Thyroid gland (tissue), 4 donors: ENCODE results near the gene BCS1L.

ENCODE experiments used
- CTCF ChIP-seq, 6 experiments: fragments of 200-600 bp in 3 of 6; fragments of 450-650 bp in 3 of 6; sonication (generic) in 3 of 6; IDR thresholded peaks; one replicate each; pipeline ENCODE4 v1.5.1; 2016 to 2019; ENCODE audit warnings: antibody characterized with exemption in 6 of 6, mild to moderate bottlenecking in 2 of 6, inconsistent platforms in 1 of 6, moderate library complexity in 1 of 6
- POLR2A ChIP-seq, 2 donors: fragments of 450-650 bp; IDR thresholded peaks; one replicate each; pipeline ENCODE4 v1.6.1; 2017; ENCODE audit warnings: antibody characterized with exemption in 2 of 2, mild to moderate bottlenecking in 2 of 2, moderate library complexity in 1 of 2

- TF ChIP-seq CTCF (IDR thresholded peaks at IDR 0.05): no peak
- TF ChIP-seq POLR2A (IDR thresholded peaks at IDR 0.05): no peak
Observed at GRCh38 chr2:218655751-218656150, 3.7 kb upstream of the BCS1L start.
